ENCODE measurements around the gene ITSN2. TPM values are rescaled to one million over a fixed set of nuclear protein-coding genes. Genes with fewer than 3 reads are reported as not detected.

The ITSN2 gene
- polyA plus RNA-seq, 1 donor (not counting 4 experiments of a cell fraction or from before 2014, with no cell fraction given), result 19.7 TPM

- Histone ChIP-seq H3K36me3 (ENCODE audit: control insufficient read depth in 2 of 2, extremely low read depth in 1 of 2, insufficient read depth in 2 of 2, low read length in 2 of 2) (peaks cover 2 to 11% of the 10 kb centered on the region in 2 experiments), H3K9me3 (ENCODE audit: control insufficient read depth, low read depth, low read length) (no peaks in the 10 kb centered on the region), H3K79me2 (ENCODE audit: control insufficient read depth, insufficient read depth, low read length) (no peaks in the 10 kb centered on the region), H2AFZ (ENCODE audit: control insufficient read depth, low read length) (no peak overlapping the region), H3K27me3 (ENCODE audit: control insufficient read depth, extremely low read depth, insufficient read depth, low read length) (no peaks in the 10 kb centered on the region), H4K20me1 (ENCODE audit: control insufficient read depth, extremely low read depth, insufficient read depth, low read length) (no peaks in the 10 kb centered on the region), H3K9ac (ENCODE audit: control insufficient read depth, extremely low read depth, insufficient read depth, low read length) (no peak overlapping the region), H3K4me1 (ENCODE audit: control insufficient read depth, extremely low read depth, insufficient read depth, low read length) (no peaks in the 10 kb centered on the region), H3K9me1 (ENCODE audit: control insufficient read depth, extremely low read depth, insufficient read depth, low read length) (no peaks in the 10 kb centered on the region), H3K4me2 (ENCODE audit: control insufficient read depth, extremely low read depth, insufficient read depth, low read depth, low read length) (no peak overlapping the region), H3K4me3 (ENCODE audit: control insufficient read depth in 2 of 3, extremely low read depth in 1 of 3, insufficient read depth in 2 of 3, low read depth in 1 of 3, low read length in 3 of 3) (no peak overlapping the region), H3K27ac (ENCODE audit: control insufficient read depth, insufficient read depth, low read length) (no peak overlapping the region)
- no peak for DNase-seq (ENCODE audit: low read depth, low spot score)
- TF ChIP-seq EZH2 (IDR thresholded peaks at IDR 0.05; ENCODE audit: low read length), result no peak
- TF ChIP-seq, protein P1, sequence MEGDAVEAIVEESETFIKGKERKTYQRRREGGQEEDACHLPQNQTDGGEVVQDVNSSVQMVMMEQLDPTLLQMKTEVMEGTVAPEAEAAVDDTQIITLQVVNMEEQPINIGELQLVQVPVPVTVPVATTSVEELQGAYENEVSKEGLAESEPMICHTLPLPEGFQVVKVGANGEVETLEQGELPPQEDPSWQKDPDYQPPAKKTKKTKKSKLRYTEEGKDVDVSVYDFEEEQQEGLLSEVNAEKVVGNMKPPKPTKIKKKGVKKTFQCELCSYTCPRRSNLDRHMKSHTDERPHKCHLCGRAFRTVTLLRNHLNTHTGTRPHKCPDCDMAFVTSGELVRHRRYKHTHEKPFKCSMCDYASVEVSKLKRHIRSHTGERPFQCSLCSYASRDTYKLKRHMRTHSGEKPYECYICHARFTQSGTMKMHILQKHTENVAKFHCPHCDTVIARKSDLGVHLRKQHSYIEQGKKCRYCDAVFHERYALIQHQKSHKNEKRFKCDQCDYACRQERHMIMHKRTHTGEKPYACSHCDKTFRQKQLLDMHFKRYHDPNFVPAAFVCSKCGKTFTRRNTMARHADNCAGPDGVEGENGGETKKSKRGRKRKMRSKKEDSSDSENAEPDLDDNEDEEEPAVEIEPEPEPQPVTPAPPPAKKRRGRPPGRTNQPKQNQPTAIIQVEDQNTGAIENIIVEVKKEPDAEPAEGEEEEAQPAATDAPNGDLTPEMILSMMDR (optimal IDR thresholded peaks at IDR 0.05 in 1 of 3, IDR thresholded peaks at IDR 0.05 in 1 of 3, conservative IDR thresholded peaks at IDR 0.05 in 1 of 3; ENCODE audit: extremely low read depth in 1 of 3, insufficient read depth in 2 of 3, low read length in 3 of 3), result no peak
- FAIRE-seq, result no peak
- dilution Hi-C loops (cut with MboI; ENCODE audit: extremely low pct_ligation_motif_present, low sequenced_read_pairs), result no loop called here
Observed at GRCh38 chr2:24203029-24203786, 157.1 kb downstream of the ITSN2 start.

- Histone ChIP-seq H2AFZ (ENCODE audit: control insufficient read depth, low read length) (no peak overlapping the region), H3K4me2 (ENCODE audit: control insufficient read depth, extremely low read depth, insufficient read depth, low read depth, low read length) (no peak overlapping the region), H3K36me3 (ENCODE audit: control insufficient read depth in 2 of 2, extremely low read depth in 1 of 2, insufficient read depth in 2 of 2, low read length in 2 of 2) (peaks cover 2 to 11% of the 10 kb centered on the region in 2 experiments), H3K27me3 (ENCODE audit: control insufficient read depth, extremely low read depth, insufficient read depth, low read length) (no peaks in the 10 kb centered on the region), H3K9me1 (ENCODE audit: control insufficient read depth, extremely low read depth, insufficient read depth, low read length) (no peaks in the 10 kb centered on the region), H3K9me3 (ENCODE audit: control insufficient read depth, low read depth, low read length) (no peaks in the 10 kb centered on the region), H3K9ac (ENCODE audit: control insufficient read depth, extremely low read depth, insufficient read depth, low read length) (no peak overlapping the region), H3K4me1 (ENCODE audit: control insufficient read depth, extremely low read depth, insufficient read depth, low read length) (no peaks in the 10 kb centered on the region), H3K79me2 (ENCODE audit: control insufficient read depth, insufficient read depth, low read length) (no peaks in the 10 kb centered on the region), H3K4me3 (ENCODE audit: control insufficient read depth in 2 of 3, extremely low read depth in 1 of 3, insufficient read depth in 2 of 3, low read depth in 1 of 3, low read length in 3 of 3) (no peak overlapping the region), H3K27ac (ENCODE audit: control insufficient read depth, insufficient read depth, low read length) (no peak overlapping the region), H4K20me1 (ENCODE audit: control insufficient read depth, extremely low read depth, insufficient read depth, low read length) (no peaks in the 10 kb centered on the region)
- dilution Hi-C loops (cut with MboI; ENCODE audit: extremely low pct_ligation_motif_present, low sequenced_read_pairs), result no loop called here
- no peak for FAIRE-seq
- no peak for DNase-seq (ENCODE audit: low read depth, low spot score)
- TF ChIP-seq, protein P1 (optimal IDR thresholded peaks at IDR 0.05 in 1 of 3, IDR thresholded peaks at IDR 0.05 in 1 of 3, conservative IDR thresholded peaks at IDR 0.05 in 1 of 3; ENCODE audit: extremely low read depth in 1 of 3, insufficient read depth in 2 of 3, low read length in 3 of 3), result no peak
- no peak for TF ChIP-seq EZH2 (IDR thresholded peaks at IDR 0.05; ENCODE audit: low read length)
Observed at GRCh38 chr2:24200799-24201198, 159.5 kb downstream of the ITSN2 start.

Measured in keratinocyte (primary cell).